Neural progenitor cell (in vitro differentiated cells): ENCODE results near the gene ESYT3. TPM values are rescaled to one million over a fixed set of nuclear protein-coding genes. Genes with fewer than 3 reads are reported as not detected.

Experiments
- DNase-seq: peaks from one replicate; pipeline ENCODE4 v3.0.0-alpha.2; 2016; ENCODE audit warnings: low spot score
- H2AFZ ChIP-seq: fragments of 200-600 bp; sonication (generic); replicated peaks from 2 replicates; pipeline ENCODE4 v1.6.1; 2016; ENCODE audit warnings: antibody characterized with exemption
- H3F3A ChIP-seq: fragments of 200-600 bp; sonication (generic); 2 replicates; pipeline ENCODE4 v1.6.1; 2016; ENCODE audit warnings: antibody characterized with exemption, low read depth
- H3K27ac ChIP-seq: fragments of 200-600 bp; sonication (generic); 2 replicates; pipeline ENCODE4 v1.5.1; 2016; ENCODE audit warnings: mild to moderate bottlenecking
- H3K27me3 ChIP-seq: fragments of 200-600 bp; sonication (generic); 2 replicates; pipeline ENCODE4 v1.6.1; 2016; ENCODE audit warnings: mild to moderate bottlenecking, moderate library complexity
- H3K36me3 ChIP-seq: fragments of 200-600 bp; sonication (generic); 2 replicates; pipeline ENCODE4 v1.5.1; 2016
- H3K4me1 ChIP-seq: fragments of 200-600 bp; sonication (generic); 2 replicates; pipeline ENCODE4 v1.6.1; 2016; ENCODE audit warnings: mixed run types
- H3K4me2 ChIP-seq: fragments of 200-600 bp; sonication (generic); 2 replicates; pipeline ENCODE4 v1.6.1; 2016
- H3K4me3 ChIP-seq: fragments of 200-600 bp; sonication (generic); 2 replicates; pipeline ENCODE4 v1.5.1; 2016
- H3K79me2 ChIP-seq: fragments of 200-600 bp; sonication (generic); 2 replicates; pipeline ENCODE4 v1.6.1; 2016; ENCODE audit warnings: low read depth
- H3K9ac ChIP-seq: fragments of 200-600 bp; sonication (generic); 2 replicates; pipeline ENCODE4 v1.6.1; 2016
- H3K9me3 ChIP-seq: fragments of 200-600 bp; sonication (generic); 2 replicates; pipeline ENCODE4 v1.5.1; 2016; ENCODE audit warnings: low read depth
- H4K20me1 ChIP-seq: fragments of 200-600 bp; sonication (generic); 2 replicates; pipeline ENCODE4 v1.6.1; 2016; ENCODE audit warnings: low read depth
- H3K27ac Mint-ChIP-seq: 3 replicates; pipeline ENCODE4 v1.8.0; 2021; ENCODE audit warnings: mixed read lengths
- H3K27me3 Mint-ChIP-seq: 2 replicates; pipeline ENCODE4 v1.8.0; 2022; ENCODE audit warnings: low read depth, mild to moderate bottlenecking, inconsistent platforms, moderate library complexity, mixed read lengths; ENCODE audit not compliant: insufficient read depth
- H3K36me3 Mint-ChIP-seq: 3 replicates; pipeline ENCODE4 v1.8.0; 2021; ENCODE audit warnings: mixed read lengths
- H3K4me1 Mint-ChIP-seq: 3 replicates; pipeline ENCODE4 v1.8.0; 2021; ENCODE audit warnings: mixed read lengths
- H3K4me3 Mint-ChIP-seq: 3 replicates; pipeline ENCODE4 v1.8.0; 2021; ENCODE audit warnings: mild to moderate bottlenecking, moderate library complexity, mixed read lengths
- H3K9me3 Mint-ChIP-seq: 3 replicates; pipeline ENCODE4 v1.8.0; 2020; ENCODE audit warnings: mixed read lengths
- CTCF ChIP-seq: fragments of 200-600 bp; sonication (generic); IDR thresholded peaks from 2 replicates; pipeline ENCODE4 v1.5.1; 2017; ENCODE audit warnings: antibody characterized with exemption, mild to moderate bottlenecking
- EZH2 ChIP-seq: fragments of 200-600 bp; sonication (generic); IDR thresholded peaks from 2 replicates; pipeline ENCODE4 v1.6.1; 2017; ENCODE audit warnings: antibody characterized with exemption, mild to moderate bottlenecking, moderate library complexity
- EZH2phosphoT487 ChIP-seq: fragments of 200-600 bp; sonication (generic); IDR thresholded peaks from 2 replicates; pipeline ENCODE4 v1.6.1; 2017; ENCODE audit warnings: antibody characterized with exemption
- total RNA-seq: library from RNA; depleted of rRNA; stranded (reverse); fragments of >200 nt; gene quantifications from 2 replicates; pipeline ENCODE4 v1.2.3, GENCODE V29; 2015; ENCODE audit warnings: low replicate concordance

The ESYT3 gene
- total RNA-seq, 1 donor from 2014 or later: 1.4 TPM

- Histone ChIP-seq H3K4me1 (no peaks in the 10 kb centered on the region), H3K4me3 (no peak overlapping the region), H4K20me1 (no peaks in the 10 kb centered on the region), H3K27me3 (no peaks in the 10 kb centered on the region), H3F3A (no peaks in the 10 kb centered on the region), H3K9me3 (no peaks in the 10 kb centered on the region), H2AFZ (no peak overlapping the region), H3K4me2 (no peak overlapping the region), H3K36me3 (no peaks in the 10 kb centered on the region), H3K79me2 (no peaks in the 10 kb centered on the region), H3K9ac (no peak overlapping the region), H3K27ac (no peak overlapping the region)
- Mint-ChIP-seq H3K4me3 (no peak overlapping the region), H3K9me3 (no peaks in the 10 kb centered on the region), H3K36me3 (peaks cover 8% of the 10 kb centered on the region), H3K4me1 (no peaks in the 10 kb centered on the region), H3K27ac (no peak overlapping the region), H3K27me3 (peaks cover 2% of the 10 kb centered on the region)
- no peak for DNase-seq
- TF ChIP-seq EZH2 (no peak), EZH2phosphoT487 (no peak), CTCF (no peak)
These were observed 62.0 kb downstream of the ESYT3 start for GRCh38 chr3:138496436-138496835.

- H3K27ac ChIP-seq: no peak overlapping the region
- H3K4me3 ChIP-seq: no peak overlapping the region
- no peak overlapping the region for H3K4me3 Mint-ChIP-seq
- H3K36me3 ChIP-seq: no peaks in the 10 kb centered on the region
- H3K9me3 Mint-ChIP-seq: no peaks in the 10 kb centered on the region
- no peak overlapping the region for H3K9ac ChIP-seq
- peaks cover 2% of the 10 kb centered on the region for H3K27me3 Mint-ChIP-seq
- H3K4me2 ChIP-seq: no peak overlapping the region
- H3K27me3 ChIP-seq: no peaks in the 10 kb centered on the region
- H3K4me1 Mint-ChIP-seq: no peaks in the 10 kb centered on the region
- no peaks in the 10 kb centered on the region for H4K20me1 ChIP-seq
- no peak for DNase-seq
- no peak overlapping the region for H3K27ac Mint-ChIP-seq
- peaks cover 3% of the 10 kb centered on the region for H3K36me3 Mint-ChIP-seq
- H2AFZ ChIP-seq: no peak overlapping the region
- H3K79me2 ChIP-seq: no peaks in the 10 kb centered on the region
- no peaks in the 10 kb centered on the region for H3K9me3 ChIP-seq
- no peaks in the 10 kb centered on the region for H3F3A ChIP-seq
- no peaks in the 10 kb centered on the region for H3K4me1 ChIP-seq
- TF ChIP-seq CTCF (no peak), EZH2 (no peak), EZH2phosphoT487 (no peak)
These were observed 62.6 kb downstream of the ESYT3 start for GRCh38 chr3:138497021-138497420.

DNA sequence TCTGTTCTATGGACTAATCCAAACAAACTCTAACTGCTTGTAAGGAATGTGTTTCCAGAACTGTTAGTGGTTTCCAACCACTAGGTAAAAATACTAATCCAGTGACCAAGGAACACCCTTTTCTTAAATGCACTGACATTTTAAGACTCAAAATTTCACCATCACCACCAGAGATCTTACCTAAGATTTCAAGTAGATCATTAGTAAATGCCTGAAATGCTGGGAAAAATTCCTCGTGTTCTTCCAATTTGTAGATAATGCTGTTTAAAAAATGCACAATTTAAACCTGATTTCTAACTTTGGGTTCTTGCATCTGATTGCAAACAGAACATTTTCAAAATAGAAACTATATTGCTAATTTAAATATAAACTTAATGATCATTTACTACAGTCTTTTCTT is 63.4 kb downstream of the ESYT3 start:
- no peak for DNase-seq
- Histone ChIP-seq H3K4me2 (no peak overlapping the region), H3K9ac (no peak overlapping the region), H3K4me3 (no peak overlapping the region), H3K9me3 (no peaks in the 10 kb centered on the region), H3K27me3 (no peaks in the 10 kb centered on the region), H4K20me1 (no peaks in the 10 kb centered on the region), H3K27ac (no peak overlapping the region), H3F3A (no peaks in the 10 kb centered on the region), H2AFZ (no peak overlapping the region), H3K4me1 (no peaks in the 10 kb centered on the region), H3K79me2 (no peaks in the 10 kb centered on the region), H3K36me3 (no peaks in the 10 kb centered on the region)
- peaks cover 2% of the 10 kb centered on the region for H3K36me3 Mint-ChIP-seq
- no peaks in the 10 kb centered on the region for H3K4me1 Mint-ChIP-seq
- peaks cover 2% of the 10 kb centered on the region for H3K27me3 Mint-ChIP-seq
- TF ChIP-seq EZH2phosphoT487 (no peak), CTCF (no peak), EZH2 (no peak)
- no peak overlapping the region for H3K4me3 Mint-ChIP-seq
- no peaks in the 10 kb centered on the region for H3K9me3 Mint-ChIP-seq
- no peak overlapping the region for H3K27ac Mint-ChIP-seq
